ENCODE data around the gene CRYBB3.

DNA sequence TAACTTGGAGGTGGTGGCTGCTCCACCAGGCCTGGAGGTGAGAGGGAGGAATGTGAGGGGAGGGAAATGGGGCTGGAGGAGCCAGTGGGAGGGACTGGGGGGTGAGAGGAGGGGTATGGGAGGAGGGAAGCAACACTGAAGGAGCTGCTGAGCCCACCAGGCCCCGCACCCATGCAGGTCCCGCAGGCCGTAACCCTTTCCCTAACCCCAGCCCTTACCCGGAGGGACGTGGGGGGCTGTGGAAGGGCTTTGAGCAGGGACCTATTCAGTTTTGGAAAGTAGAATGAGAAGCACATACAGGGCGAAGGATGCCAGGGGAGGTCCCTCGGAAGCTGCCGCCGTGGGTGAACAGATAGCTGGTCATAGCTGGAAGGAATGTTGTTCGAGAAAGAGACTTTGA is 33.9 kb upstream of the CRYBB3 start:
- TF ChIP-seq, protein P1, sequence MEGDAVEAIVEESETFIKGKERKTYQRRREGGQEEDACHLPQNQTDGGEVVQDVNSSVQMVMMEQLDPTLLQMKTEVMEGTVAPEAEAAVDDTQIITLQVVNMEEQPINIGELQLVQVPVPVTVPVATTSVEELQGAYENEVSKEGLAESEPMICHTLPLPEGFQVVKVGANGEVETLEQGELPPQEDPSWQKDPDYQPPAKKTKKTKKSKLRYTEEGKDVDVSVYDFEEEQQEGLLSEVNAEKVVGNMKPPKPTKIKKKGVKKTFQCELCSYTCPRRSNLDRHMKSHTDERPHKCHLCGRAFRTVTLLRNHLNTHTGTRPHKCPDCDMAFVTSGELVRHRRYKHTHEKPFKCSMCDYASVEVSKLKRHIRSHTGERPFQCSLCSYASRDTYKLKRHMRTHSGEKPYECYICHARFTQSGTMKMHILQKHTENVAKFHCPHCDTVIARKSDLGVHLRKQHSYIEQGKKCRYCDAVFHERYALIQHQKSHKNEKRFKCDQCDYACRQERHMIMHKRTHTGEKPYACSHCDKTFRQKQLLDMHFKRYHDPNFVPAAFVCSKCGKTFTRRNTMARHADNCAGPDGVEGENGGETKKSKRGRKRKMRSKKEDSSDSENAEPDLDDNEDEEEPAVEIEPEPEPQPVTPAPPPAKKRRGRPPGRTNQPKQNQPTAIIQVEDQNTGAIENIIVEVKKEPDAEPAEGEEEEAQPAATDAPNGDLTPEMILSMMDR (IDR thresholded peaks at IDR 0.05), result no peak
- no peak for TF ChIP-seq POLR2A (IDR thresholded peaks at IDR 0.05)

Measured in thyroid gland (tissue), 4 donors.